MCF 10A (cell line): ENCODE measurements around the gene PI4KA. TPM values are rescaled to one million over a fixed set of nuclear protein-coding genes. Genes with fewer than 3 reads are reported as not detected.

ENCODE experiments used
- BruUV-seq: library from RNA; stranded (reverse); fragments of 400-500 nt; replicated peaks from 2 replicates; lab custom pipeline; 2021; lab: Mats Ljungman, UMichigan
- CTCF ChIA-PET: fragments of 300-600 bp; sonication (Branson Sonifier 250); formaldehyde crosslinking; extraction: SDS; loops from one replicate; lab custom pipeline; 2021; ENCODE audit warnings: antibody characterized with exemption, inconsistent platforms; lab: Yijun Ruan, JAX
- POLR2A ChIA-PET: fragments of 300-600, 350-650 bp; sonication (Branson Sonifier 250); formaldehyde crosslinking; extraction: SDS; loops from one replicate; lab custom pipeline; 2020; ENCODE audit warnings: antibody characterized with exemption, inconsistent platforms; lab: Yijun Ruan, JAX
- DNase-seq: peaks from one replicate; pipeline ENCODE4 v3.0.0-alpha.2; 2018; ENCODE audit not compliant: unreplicated experiment
- H3K27ac Mint-ChIP-seq: one replicate; pipeline ENCODE4 v1.8.0; 2022; ENCODE audit warnings: mild to moderate bottlenecking, low read depth, mixed read lengths; ENCODE audit not compliant: unreplicated experiment
- H3K27me3 Mint-ChIP-seq: one replicate; pipeline ENCODE4 v1.8.0; 2022; ENCODE audit warnings: mixed read lengths; ENCODE audit not compliant: insufficient read depth, unreplicated experiment
- H3K36me3 Mint-ChIP-seq: one replicate; pipeline ENCODE4 v1.8.0; 2022; ENCODE audit warnings: mild to moderate bottlenecking, moderate library complexity, mixed read lengths; ENCODE audit not compliant: insufficient read depth, unreplicated experiment
- H3K4me1 Mint-ChIP-seq: one replicate; pipeline ENCODE4 v1.8.0; 2022; ENCODE audit warnings: mixed read lengths; ENCODE audit not compliant: insufficient read depth, unreplicated experiment
- H3K4me3 Mint-ChIP-seq: one replicate; pipeline ENCODE4 v1.8.0; 2022; ENCODE audit warnings: mild to moderate bottlenecking, moderate library complexity, mixed read lengths; ENCODE audit not compliant: unreplicated experiment
- H3K9me3 Mint-ChIP-seq: one replicate; pipeline ENCODE4 v1.8.0; 2022; ENCODE audit warnings: mixed read lengths; ENCODE audit not compliant: unreplicated experiment
- intact Hi-C: fragments of 100-400 bp; cut with micrococcal nuclease; formaldehyde crosslinking; loops from 2 replicates; pipeline ENCODE4 v1.14.1; 2022
- total RNA-seq: library from RNA; stranded (reverse); gene quantifications from 2 replicates; pipeline ENCODE4 v1.2.3, GENCODE V29; 2022
- TF ChIP-seq, protein P1 (sequence below): fragments of 200-600 bp; IDR thresholded peaks from one replicate; pipeline ENCODE4 v1.8.0; 2022; ENCODE audit warnings: antibody characterized with exemption, mild to moderate bottlenecking; ENCODE audit not compliant: unreplicated experiment

PI4KA gene
- total RNA-seq, 1 experiment from 2014 or later = 39.0 TPM

DNA sequence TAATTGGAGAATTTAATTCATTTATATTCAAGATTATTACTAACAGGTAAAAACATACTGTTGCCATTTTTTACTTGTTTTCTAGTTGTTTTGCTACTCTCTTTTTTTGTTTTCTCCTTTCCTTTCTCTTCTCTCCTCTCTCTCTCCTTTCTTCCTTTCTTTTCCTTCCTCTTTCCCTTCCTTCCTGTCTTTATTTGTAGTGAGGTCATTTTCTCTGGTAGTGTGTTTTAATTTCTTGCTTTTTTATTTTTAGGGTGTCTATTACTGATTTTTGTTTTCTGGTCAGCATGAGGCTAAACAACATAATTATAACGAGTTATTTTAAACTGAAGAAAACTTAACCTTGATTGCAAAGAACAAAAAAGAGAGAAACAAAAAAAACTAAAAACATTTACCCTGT lies 197.1 kb downstream of the PI4KA start:
- no peak for DNase-seq
- TF ChIP-seq, protein P1, sequence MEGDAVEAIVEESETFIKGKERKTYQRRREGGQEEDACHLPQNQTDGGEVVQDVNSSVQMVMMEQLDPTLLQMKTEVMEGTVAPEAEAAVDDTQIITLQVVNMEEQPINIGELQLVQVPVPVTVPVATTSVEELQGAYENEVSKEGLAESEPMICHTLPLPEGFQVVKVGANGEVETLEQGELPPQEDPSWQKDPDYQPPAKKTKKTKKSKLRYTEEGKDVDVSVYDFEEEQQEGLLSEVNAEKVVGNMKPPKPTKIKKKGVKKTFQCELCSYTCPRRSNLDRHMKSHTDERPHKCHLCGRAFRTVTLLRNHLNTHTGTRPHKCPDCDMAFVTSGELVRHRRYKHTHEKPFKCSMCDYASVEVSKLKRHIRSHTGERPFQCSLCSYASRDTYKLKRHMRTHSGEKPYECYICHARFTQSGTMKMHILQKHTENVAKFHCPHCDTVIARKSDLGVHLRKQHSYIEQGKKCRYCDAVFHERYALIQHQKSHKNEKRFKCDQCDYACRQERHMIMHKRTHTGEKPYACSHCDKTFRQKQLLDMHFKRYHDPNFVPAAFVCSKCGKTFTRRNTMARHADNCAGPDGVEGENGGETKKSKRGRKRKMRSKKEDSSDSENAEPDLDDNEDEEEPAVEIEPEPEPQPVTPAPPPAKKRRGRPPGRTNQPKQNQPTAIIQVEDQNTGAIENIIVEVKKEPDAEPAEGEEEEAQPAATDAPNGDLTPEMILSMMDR = no peak
- ChIA-PET CTCF (interaction anchor here (0.6 kb wide), 1 partner anchor 113 kb away, joined by 4 read pairs; no protein-coding TSS in a partner anchor), POLR2A (no interaction called here)
- Mint-ChIP-seq H3K36me3 (peaks cover 5% of the 10 kb centered on the region), H3K27ac (no peak overlapping the region), H3K27me3 (peaks cover 75% of the 10 kb centered on the region), H3K9me3 (no peaks in the 10 kb centered on the region), H3K4me3 (no peak overlapping the region), H3K4me1 (no peaks in the 10 kb centered on the region)
- no TSS peak for BruUV-seq
- intact Hi-C loops = no loop called here

DNA sequence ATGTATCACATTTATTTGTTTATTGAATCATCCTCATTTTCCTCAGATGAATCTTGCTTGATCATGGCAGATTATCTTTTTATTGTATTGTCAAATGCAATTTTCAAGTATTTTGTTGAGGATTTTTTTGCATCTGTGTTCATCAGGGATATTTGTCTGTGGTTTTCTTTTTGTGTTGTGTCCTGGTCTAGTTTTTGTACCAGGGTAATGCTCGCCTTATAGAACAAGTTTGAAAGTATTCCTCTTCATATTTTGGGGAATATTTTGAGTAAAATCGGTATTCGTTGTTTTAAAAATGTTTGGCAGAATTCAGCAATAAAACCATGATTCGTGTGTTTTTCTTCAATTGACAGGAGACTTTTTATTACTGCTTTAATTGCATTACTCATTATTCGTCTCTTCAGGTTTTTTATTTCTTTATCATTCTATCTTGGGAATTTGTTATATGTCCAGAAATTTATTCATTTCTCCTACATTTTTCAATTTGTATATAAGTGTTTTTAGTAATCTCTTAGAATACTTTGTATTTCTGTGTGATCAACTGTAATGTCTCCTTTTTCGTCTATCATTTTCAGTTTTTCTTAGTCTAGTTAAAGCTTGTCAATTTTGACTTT lies 198.1 kb downstream of the PI4KA start:
- ChIA-PET CTCF (no interaction called here), POLR2A (no interaction called here)
- Mint-ChIP-seq H3K27ac (no peak overlapping the region), H3K4me3 (no peak overlapping the region), H3K4me1 (no peaks in the 10 kb centered on the region), H3K9me3 (no peaks in the 10 kb centered on the region), H3K36me3 (peaks cover 5% of the 10 kb centered on the region), H3K27me3 (peaks cover 79% of the 10 kb centered on the region)
- TF ChIP-seq, protein P1 = no peak
- DNase-seq = no peak
- intact Hi-C loops = no loop called here
- no TSS peak for BruUV-seq

DNA sequence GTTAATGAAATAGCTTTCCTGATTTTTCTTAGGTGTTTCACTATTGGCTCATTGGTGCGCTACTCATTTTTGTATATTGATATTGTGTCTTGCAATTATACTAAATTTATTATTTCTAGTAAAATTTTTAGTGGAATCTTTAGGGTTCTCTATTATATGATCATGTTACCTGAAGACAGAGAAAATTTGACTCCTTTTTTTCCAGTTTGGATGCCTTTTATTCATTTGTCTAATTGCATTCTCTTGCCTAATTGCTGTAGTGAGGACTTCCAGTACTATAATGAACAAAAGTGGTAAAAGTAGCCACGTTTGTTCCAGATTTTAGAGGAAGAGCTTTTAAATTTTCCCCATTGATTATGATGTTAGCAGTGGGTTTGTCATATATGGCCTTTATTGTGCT lies 198.7 kb downstream of the PI4KA start:
- DNase-seq = no peak
- no peak overlapping the region for H3K27ac Mint-ChIP-seq
- POLR2A ChIA-PET = no interaction called here
- no peak overlapping the region for H3K4me3 Mint-ChIP-seq
- no peaks in the 10 kb centered on the region for H3K4me1 Mint-ChIP-seq
- CTCF ChIA-PET = no interaction called here
- intact Hi-C loops = no loop called here
- TF ChIP-seq, protein P1 = no peak
- H3K27me3 Mint-ChIP-seq = peaks cover 79% of the 10 kb centered on the region
- no peaks in the 10 kb centered on the region for H3K9me3 Mint-ChIP-seq
- peaks cover 5% of the 10 kb centered on the region for H3K36me3 Mint-ChIP-seq
- no TSS peak for BruUV-seq

DNA sequence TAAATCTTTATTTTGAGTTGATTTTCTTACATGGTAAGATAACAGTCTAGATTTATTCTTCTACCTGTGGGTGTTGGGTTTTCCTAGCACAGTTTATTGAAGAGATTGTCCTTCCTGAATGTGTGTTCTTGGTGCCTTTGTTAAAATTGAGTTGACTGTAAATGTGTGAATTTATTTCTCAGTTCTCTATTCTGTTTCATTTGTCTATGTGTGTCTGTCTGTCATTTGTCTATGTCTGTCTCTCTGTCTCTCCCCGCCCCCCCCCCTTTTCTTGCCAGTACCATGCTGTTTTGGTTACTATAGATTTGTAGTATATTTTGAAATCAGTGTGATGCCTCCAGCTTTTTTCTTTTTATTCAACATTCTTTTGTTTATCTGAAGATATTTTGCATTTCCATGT lies 199.4 kb downstream of the PI4KA start:
- intact Hi-C loops = no loop called here
- no peak for DNase-seq
- H3K4me3 Mint-ChIP-seq = no peak overlapping the region
- no peak overlapping the region for H3K27ac Mint-ChIP-seq
- H3K27me3 Mint-ChIP-seq = peaks cover 79% of the 10 kb centered on the region
- BruUV-seq = no TSS peak
- no peaks in the 10 kb centered on the region for H3K9me3 Mint-ChIP-seq
- no peaks in the 10 kb centered on the region for H3K4me1 Mint-ChIP-seq
- H3K36me3 Mint-ChIP-seq = peaks cover 5% of the 10 kb centered on the region
- ChIA-PET POLR2A (no interaction called here), CTCF (no interaction called here)
- TF ChIP-seq, protein P1 = no peak
